Measurements from ENCODE around the gene MRPL23.

The MRPL23 gene

DNA sequence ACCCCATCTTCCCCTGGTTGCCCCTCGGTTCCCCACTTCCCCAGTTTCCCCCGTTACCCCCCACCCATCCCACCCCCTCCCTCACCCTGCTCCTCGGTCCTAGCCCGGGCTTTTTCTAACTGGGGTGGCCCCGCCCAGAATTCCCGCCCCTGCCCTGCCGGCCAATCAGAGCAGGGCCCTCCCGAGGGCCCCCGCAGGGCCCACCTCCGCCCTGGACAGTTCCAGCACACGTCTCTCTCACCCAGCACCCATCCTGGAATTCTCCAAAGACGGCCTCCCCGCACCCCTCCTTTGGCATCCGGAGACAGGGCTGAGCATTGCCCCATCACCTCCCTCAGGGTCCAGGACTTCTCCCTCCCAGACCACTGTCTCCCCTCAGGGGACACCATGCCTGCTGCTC lies 50.6 kb downstream of the MRPL23 start, which contains the start of gene H19:
TSS of gene H19 (minus strand) at position 88 of the 400 bp plus-strand sequence.
- DNase-seq (ENCODE audit: low read depth): no peak

DNA sequence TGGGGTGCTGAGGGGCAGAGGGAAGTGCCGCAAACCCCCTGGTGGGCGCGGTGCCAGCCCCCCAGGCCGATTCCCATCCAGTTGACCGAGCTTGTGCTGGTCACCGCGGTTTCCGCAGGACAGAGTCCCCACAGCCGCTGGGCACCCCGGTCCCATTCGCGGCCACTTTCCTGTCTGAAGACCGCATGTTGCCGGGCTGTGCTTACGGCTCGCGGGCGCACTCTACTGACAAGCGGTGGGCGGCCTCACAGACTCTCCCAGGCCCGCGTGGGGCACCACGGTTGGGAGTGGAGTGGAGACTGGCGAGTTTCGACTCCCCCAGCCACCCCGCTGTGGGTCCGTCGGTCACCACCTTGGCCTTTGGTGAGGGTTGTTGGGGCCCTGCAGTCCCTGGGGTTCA lies 51.2 kb downstream of the MRPL23 start:
- no peak for DNase-seq (ENCODE audit: low read depth)

DNA sequence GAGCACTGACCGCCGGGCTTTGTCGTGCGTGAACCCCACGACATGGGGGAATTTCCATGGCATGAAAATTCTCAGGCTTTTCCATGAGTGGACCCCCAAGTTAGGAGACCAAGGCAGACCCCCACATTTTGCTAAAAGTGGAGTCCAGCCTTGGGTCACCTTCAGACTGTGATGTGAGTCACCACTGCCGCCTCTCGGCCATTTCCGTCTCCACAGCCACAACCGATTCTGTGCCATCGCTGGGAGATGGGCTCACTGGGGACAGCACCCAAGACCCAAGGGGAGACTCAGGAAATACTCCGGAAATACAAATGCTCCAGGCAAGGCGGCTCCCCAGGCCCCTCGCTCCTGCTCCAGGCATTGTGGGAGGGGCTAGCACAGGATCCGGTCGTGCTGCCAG lies 51.7 kb downstream of the MRPL23 start:
- no peak for DNase-seq (ENCODE audit: low read depth)

DNA sequence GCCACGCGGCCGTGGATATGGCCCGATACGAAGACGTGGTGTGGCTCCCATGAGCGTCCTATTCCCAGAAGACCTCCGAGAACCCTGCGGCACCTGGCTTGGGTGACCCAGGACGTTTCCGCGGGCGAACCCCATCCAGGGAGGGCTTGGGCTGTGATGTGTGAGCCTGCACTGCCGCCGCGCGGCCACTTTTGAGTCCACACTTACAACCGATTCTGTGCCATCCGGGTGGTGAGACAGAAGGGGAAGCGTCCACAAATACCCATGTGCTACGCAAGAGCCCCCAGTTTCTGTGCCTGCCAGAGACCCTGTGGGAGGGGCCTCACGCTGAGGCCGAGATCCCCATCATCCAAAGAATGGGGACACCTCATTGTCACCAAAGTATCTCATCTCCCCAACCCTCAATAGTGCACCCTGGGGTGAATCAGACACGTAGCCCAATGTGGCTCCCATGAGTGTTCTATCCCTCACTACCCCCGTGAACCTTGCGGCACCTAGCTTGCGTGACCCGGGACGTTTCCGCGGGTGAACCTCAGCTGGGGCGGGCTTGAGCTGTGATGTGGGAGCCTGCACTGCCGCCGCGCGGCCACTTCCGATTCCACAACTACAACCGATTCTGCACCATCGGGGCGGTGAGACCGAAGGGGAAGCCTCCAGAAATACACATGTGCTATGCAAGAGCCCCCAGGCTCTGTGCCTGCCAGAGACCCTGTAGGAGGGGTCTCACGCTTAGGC lies 55.1 kb downstream of the MRPL23 start:
- no peak for DNase-seq (ENCODE audit: low read depth)

DNA sequence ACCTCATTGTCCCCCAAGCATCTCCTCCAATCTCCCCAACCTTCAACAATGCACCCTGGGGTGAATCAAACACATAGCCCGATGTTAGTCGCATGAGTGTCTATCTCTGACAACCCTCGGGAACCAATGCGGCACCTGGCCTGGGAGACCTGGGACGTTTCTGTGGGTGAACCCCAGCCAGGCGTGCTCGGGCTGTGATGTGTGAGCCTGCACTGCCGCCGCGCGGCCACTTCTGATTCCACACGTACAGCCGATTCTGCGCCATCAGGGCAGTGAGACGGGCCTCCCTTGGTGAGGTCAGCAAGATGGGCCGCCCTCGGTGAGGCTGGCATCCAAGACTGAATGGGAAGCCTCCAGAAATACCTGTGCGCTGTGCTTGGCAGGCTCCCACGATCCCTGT lies 55.7 kb downstream of the MRPL23 start:
- DNase-seq (ENCODE audit: low read depth): no peak

DNA sequence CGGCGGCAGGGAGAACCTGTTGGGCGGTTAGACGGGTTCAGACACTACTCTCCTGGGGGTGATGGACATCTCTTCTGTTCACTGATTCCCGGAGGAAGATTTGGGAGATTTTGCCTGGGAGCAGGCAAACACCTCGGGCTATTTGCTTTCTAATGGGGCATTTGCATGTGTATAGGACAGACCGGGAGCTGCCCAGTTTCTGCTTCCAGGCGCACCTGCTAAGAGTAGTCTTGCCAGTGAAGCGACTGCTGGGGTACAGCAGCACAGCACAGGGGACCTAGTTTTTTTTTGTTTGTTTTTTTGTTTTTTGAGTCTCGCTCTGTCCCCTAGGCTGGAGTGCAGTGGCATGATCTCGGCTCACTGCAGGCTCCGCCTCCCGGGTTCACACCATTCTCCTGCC lies 57.3 kb downstream of the MRPL23 start:
- DNase-seq (ENCODE audit: low read depth): no peak

Measured in activated T-helper 9 cell treated with anti-CD3 and anti-CD28 coated beads, Interleukin-2, amount 50 U/mL, for 16 hours (primary cell).